ENCODE results near the gene AANAT.

Gene AANAT

GRCh38 chr17:76434870-76435269 lies 32.5 kb upstream of the AANAT start:
- no peak for DNase-seq (ENCODE audit: low read depth)
- TF ChIP-seq, protein P1, sequence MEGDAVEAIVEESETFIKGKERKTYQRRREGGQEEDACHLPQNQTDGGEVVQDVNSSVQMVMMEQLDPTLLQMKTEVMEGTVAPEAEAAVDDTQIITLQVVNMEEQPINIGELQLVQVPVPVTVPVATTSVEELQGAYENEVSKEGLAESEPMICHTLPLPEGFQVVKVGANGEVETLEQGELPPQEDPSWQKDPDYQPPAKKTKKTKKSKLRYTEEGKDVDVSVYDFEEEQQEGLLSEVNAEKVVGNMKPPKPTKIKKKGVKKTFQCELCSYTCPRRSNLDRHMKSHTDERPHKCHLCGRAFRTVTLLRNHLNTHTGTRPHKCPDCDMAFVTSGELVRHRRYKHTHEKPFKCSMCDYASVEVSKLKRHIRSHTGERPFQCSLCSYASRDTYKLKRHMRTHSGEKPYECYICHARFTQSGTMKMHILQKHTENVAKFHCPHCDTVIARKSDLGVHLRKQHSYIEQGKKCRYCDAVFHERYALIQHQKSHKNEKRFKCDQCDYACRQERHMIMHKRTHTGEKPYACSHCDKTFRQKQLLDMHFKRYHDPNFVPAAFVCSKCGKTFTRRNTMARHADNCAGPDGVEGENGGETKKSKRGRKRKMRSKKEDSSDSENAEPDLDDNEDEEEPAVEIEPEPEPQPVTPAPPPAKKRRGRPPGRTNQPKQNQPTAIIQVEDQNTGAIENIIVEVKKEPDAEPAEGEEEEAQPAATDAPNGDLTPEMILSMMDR (IDR thresholded peaks at IDR 0.05; ENCODE audit: low read length, missing control alignments): no peak
- no peak overlapping the region for H3K4me3 ChIP-seq (replicated peaks; ENCODE audit: low read depth, low read length)

GRCh38 chr17:76435751-76436150 lies 31.7 kb upstream of the AANAT start:
- no peak overlapping the region for H3K4me3 ChIP-seq (replicated peaks; ENCODE audit: low read depth, low read length)
- DNase-seq (ENCODE audit: low read depth): no peak
- TF ChIP-seq, protein P1 (IDR thresholded peaks at IDR 0.05; ENCODE audit: low read length, missing control alignments): no peak

GRCh38 chr17:76437467-76438402 lies 29.7 kb upstream of the AANAT start:
- no peak for DNase-seq (ENCODE audit: low read depth)
- H3K4me3 ChIP-seq (replicated peaks; ENCODE audit: low read depth, low read length): no peak overlapping the region
- TF ChIP-seq, protein P1 (IDR thresholded peaks at IDR 0.05; ENCODE audit: low read length, missing control alignments): no peak

DNA sequence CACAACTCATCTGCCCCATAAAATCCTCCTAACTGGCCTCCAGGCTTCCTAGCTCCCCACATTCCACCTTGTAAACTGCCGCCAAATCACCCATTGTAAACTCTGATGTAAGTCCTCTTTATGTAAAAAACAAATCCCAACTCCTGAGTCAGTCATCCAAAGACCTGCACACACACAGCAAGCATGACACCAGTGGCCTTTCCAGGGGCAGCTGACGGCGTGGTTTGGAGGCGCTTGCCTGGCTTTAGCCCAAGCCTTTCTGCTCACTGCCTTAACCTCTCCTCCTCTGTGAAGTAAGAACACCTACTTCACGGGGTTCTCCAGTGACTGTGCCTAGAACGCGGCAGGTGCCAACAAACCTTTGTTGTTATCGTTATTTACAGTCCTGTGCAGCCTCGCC lies 28.5 kb upstream of the AANAT start:
- TF ChIP-seq, protein P1 (IDR thresholded peaks at IDR 0.05; ENCODE audit: low read length, missing control alignments): no peak
- no peak for DNase-seq (ENCODE audit: low read depth)

GRCh38 chr17:76439314-76439928 lies 28.0 kb upstream of the AANAT start:
- H3K4me3 ChIP-seq (replicated peaks; ENCODE audit: low read depth, low read length): no peak overlapping the region
- TF ChIP-seq, protein P1 (IDR thresholded peaks at IDR 0.05; ENCODE audit: low read length, missing control alignments): no peak
- DNase-seq (ENCODE audit: low read depth): no peak

More for the DNA sequence above, 28.5 kb upstream of the AANAT start:
- H3K4me3 ChIP-seq (replicated peaks; ENCODE audit: low read depth, low read length): no peak overlapping the region

- H3K4me3 ChIP-seq (replicated peaks; ENCODE audit: low read depth, low read length): no peak overlapping the region
- TF ChIP-seq, protein P1 (IDR thresholded peaks at IDR 0.05; ENCODE audit: low read length, missing control alignments): no peak
- DNase-seq (ENCODE audit: low read depth): no peak
Observed at GRCh38 chr17:76440751-76441362, 26.5 kb upstream of the AANAT start.

Measured in fibroblast of pulmonary artery (primary cell).